ENCODE data around the gene THBD.

DNA sequence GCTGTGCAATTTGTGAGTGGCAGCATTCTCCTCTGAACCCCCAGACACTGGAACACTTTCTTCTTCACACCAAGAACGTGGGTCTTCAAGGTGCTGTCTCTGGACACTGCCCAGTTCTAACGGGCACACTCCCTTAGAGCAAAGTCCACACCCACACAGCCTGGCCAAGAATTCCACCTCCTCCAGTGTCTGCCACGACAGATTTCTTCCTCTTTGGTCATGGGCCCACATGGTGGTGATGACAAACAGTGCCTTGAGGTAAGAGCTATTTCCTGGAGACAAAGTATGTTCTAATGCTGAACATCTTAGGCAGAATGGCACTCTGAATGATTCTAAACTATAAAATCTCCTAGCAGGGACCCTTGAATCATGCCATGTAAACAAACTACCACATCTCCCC lies 39.8 kb downstream of the THBD start:
- no peak for TF ChIP-seq SMAD1 (IDR thresholded peaks at IDR 0.05; ENCODE audit: low read depth, low read length, partially characterized antibody)
- TF ChIP-seq CTCF (IDR thresholded peaks at IDR 0.05 in 2 of 3, conservative IDR thresholded peaks at IDR 0.05 in 1 of 3; ENCODE audit: insufficient read depth in 2 of 3, low read depth in 1 of 3, low read length in 3 of 3) = no peak
- TF ChIP-seq SAFB2 (IDR thresholded peaks at IDR 0.05; ENCODE audit: borderline replicate concordance, low read depth, low read length, severe bottlenecking) = no peak
